GM21576 (cell line): ENCODE data around the gene KIAA0586.
"Not testable (repeated sequence)": the region's sequence is repeated elsewhere in the genome, so short reads cannot be mapped to it uniquely, and the experiment has no call there.

Source experiments
- ATAC-seq: cut with Tn5 transposase; IDR thresholded peaks from one replicate; pipeline ENCODE4 v1.9.1; 2021; ENCODE audit warnings: mild to moderate bottlenecking, moderate library complexity; ENCODE audit not compliant: unreplicated experiment

The KIAA0586 gene

GRCh38 chr14:58463147-58463546 lies 35.6 kb downstream of the KIAA0586 start:
- no peak for ATAC-seq

GRCh38 chr14:58464652-58465051 lies 37.1 kb downstream of the KIAA0586 start:
- no peak for ATAC-seq

- ATAC-seq: no peak
These were observed 37.9 kb downstream of the KIAA0586 start for GRCh38 chr14:58465421-58465820.

- ATAC-seq: no peak
These were observed 38.9 kb downstream of the KIAA0586 start for GRCh38 chr14:58466459-58466858.

GRCh38 chr14:58467575-58467974 lies 40.1 kb downstream of the KIAA0586 start:
- no peak for ATAC-seq

- ATAC-seq: no peak
These were observed 41.8 kb downstream of the KIAA0586 start for GRCh38 chr14:58469309-58469708.

- ATAC-seq: no peak
These were observed 48.8 kb downstream of the KIAA0586 start for GRCh38 chr14:58476320-58476719.

GRCh38 chr14:58477653-58478052 lies 50.1 kb downstream of the KIAA0586 start:
- no peak for ATAC-seq

- not testable (repeated sequence) for ATAC-seq
These were observed 50.8 kb downstream of the KIAA0586 start for GRCh38 chr14:58478329-58478728.

- peak; percentile 49 for ATAC-seq
These were observed 52.5 kb downstream of the KIAA0586 start for GRCh38 chr14:58479975-58480374.

GRCh38 chr14:58484176-58484575 lies 56.7 kb downstream of the KIAA0586 start:
- ATAC-seq: no peak

- ATAC-seq: no peak
These were observed 61.0 kb downstream of the KIAA0586 start for GRCh38 chr14:58488550-58488949.

GRCh38 chr14:58491593-58491992 lies 64.1 kb downstream of the KIAA0586 start:
- no peak for ATAC-seq

GRCh38 chr14:58492044-58492443 lies 64.5 kb downstream of the KIAA0586 start:
- ATAC-seq: no peak

- ATAC-seq: peak; percentile 78
These were observed 73.8 kb downstream of the KIAA0586 start for GRCh38 chr14:58501214-58501816.

GRCh38 chr14:58513272-58513671 lies 85.8 kb downstream of the KIAA0586 start:
- no peak for ATAC-seq

- ATAC-seq: no peak
These were observed 90.1 kb downstream of the KIAA0586 start for GRCh38 chr14:58517592-58517991.

- ATAC-seq: not testable (repeated sequence)
These were observed 98.2 kb downstream of the KIAA0586 start for GRCh38 chr14:58525691-58526090.

- ATAC-seq: no peak
These were observed 105.9 kb downstream of the KIAA0586 start for GRCh38 chr14:58533446-58533845.

GRCh38 chr14:58535044-58535443 lies 107.5 kb downstream of the KIAA0586 start:
- no peak for ATAC-seq

- ATAC-seq: no peak
These were observed 109.5 kb downstream of the KIAA0586 start for GRCh38 chr14:58537004-58537403.

- no peak for ATAC-seq
These were observed 113.5 kb downstream of the KIAA0586 start for GRCh38 chr14:58540749-58541632.
